HL-60/S4 treated with phorbol 12-myristate 13-acetate at 8.2 ng/mL for 4 days and 3 days (cell line): Measurements from ENCODE around the gene MCF2.
"Not testable (repeated sequence)": the region's sequence is repeated elsewhere in the genome, so short reads cannot be mapped to it uniquely, and the experiment has no call there.

Source experiments
- in situ Hi-C: fragments of 300-500 bp; cut with MboI; formaldehyde crosslinking; loops from 2 replicates; pipeline ENCODE4 v1.15.0; 2022; ENCODE audit warnings: low sequenced_read_pairs

Gene MCF2

GRCh38 chrX:139708067-139708466 lies at the start of gene MCF2:
Gene MCF2, minus strand, starts transcription at chrX:139708167. Its CDS starts 56,423 bp downstream, at chrX:139651744.
- in situ Hi-C loops = no loop called here

- in situ Hi-C loops = no loop called here
Observed at GRCh38 chrX:139751053-139751452, 43.1 kb upstream of the MCF2 start.

GRCh38 chrX:139750390-139750789 lies 42.4 kb upstream of the MCF2 start:
- in situ Hi-C loops = no loop called here

- in situ Hi-C loops = no loop called here
Observed at GRCh38 chrX:139739138-139739537, 31.2 kb upstream of the MCF2 start.

GRCh38 chrX:139738581-139738980 lies 30.6 kb upstream of the MCF2 start:
- in situ Hi-C loops = no loop called here

GRCh38 chrX:139736151-139736550 lies 28.2 kb upstream of the MCF2 start:
- in situ Hi-C loops = no loop called here

- in situ Hi-C loops = no loop called here
Observed at GRCh38 chrX:139734996-139735395, 27.0 kb upstream of the MCF2 start.

- in situ Hi-C loops = no loop called here
Observed at GRCh38 chrX:139725720-139726119, 17.8 kb upstream of the MCF2 start.

GRCh38 chrX:139724626-139725025 lies 16.7 kb upstream of the MCF2 start:
- in situ Hi-C loops = no loop called here

GRCh38 chrX:139720979-139721378 lies 13.0 kb upstream of the MCF2 start:
- in situ Hi-C loops = no loop called here

GRCh38 chrX:139720136-139720535 lies 12.2 kb upstream of the MCF2 start:
- in situ Hi-C loops = no loop called here

GRCh38 chrX:139702658-139703057 lies 5.3 kb downstream of the MCF2 start:
- in situ Hi-C loops = no loop called here

GRCh38 chrX:139692908-139693307 lies 15.1 kb downstream of the MCF2 start:
- in situ Hi-C loops = no loop called here

- in situ Hi-C loops = no loop called here
Observed at GRCh38 chrX:139692506-139692849, 15.5 kb downstream of the MCF2 start.

- in situ Hi-C loops = no loop called here
Observed at GRCh38 chrX:139691843-139692505, 16.0 kb downstream of the MCF2 start.

- in situ Hi-C loops = no loop called here
Observed at GRCh38 chrX:139691493-139691842, 16.5 kb downstream of the MCF2 start.

GRCh38 chrX:139685175-139685574 lies 22.8 kb downstream of the MCF2 start:
- in situ Hi-C loops = not testable (repeated sequence)

GRCh38 chrX:139680356-139680755 lies 27.6 kb downstream of the MCF2 start:
- in situ Hi-C loops = no loop called here

GRCh38 chrX:139647597-139647996 lies 60.4 kb downstream of the MCF2 start:
- in situ Hi-C loops = no loop called here

GRCh38 chrX:139642241-139642927 lies 65.6 kb downstream of the MCF2 start:
- in situ Hi-C loops = no loop called here

GRCh38 chrX:139640259-139640658 lies 67.7 kb downstream of the MCF2 start:
- in situ Hi-C loops = no loop called here

GRCh38 chrX:139639253-139639652 lies 68.7 kb downstream of the MCF2 start:
- in situ Hi-C loops = no loop called here

- in situ Hi-C loops = no loop called here
Observed at GRCh38 chrX:139600105-139600504, 107.9 kb downstream of the MCF2 start.
